T-cell (primary cell): Measurements from ENCODE around the gene MDH1. TPM values are rescaled to one million over a fixed set of nuclear protein-coding genes. Genes with fewer than 3 reads are reported as not detected.

Experiments
- ATAC-seq, 4 experiments: fragments of 200-7000 bp in 3 of 4; fragments of 150-1000 bp in 1 of 4; cut with Tn5 transposase; replicated peaks in 1 of 4; 1 replicate in 3 of 4; 2 replicates in 1 of 4; pipeline ENCODE4 v1.10.0; 2021; ENCODE audit warnings: moderate library complexity in 3 of 4, mild to moderate bottlenecking in 2 of 4, moderate number of reproducible peaks in 1 of 4
- CTCF ChIA-PET, 2 donors: fragments of 300-600 bp; sonication (Branson Sonifier 250); formaldehyde crosslinking; loops; one replicate each; lab custom pipeline; 2022; ENCODE audit warnings: antibody characterized with exemption in 2 of 2; lab: Charles Lee
- POLR2A ChIA-PET, 2 donors: fragments of 300-600 bp; sonication (Branson Sonifier 250); formaldehyde crosslinking; loops; one replicate each; lab custom pipeline; 2022; ENCODE audit warnings: antibody characterized with exemption in 2 of 2; lab: Charles Lee
- DNase-seq, 35 experiments: peaks; one replicate each; pipeline versions ENCODE4 v3.0.0 to v3.0.0-alpha.2; 2013 to 2023
- H3K27ac ChIP-seq: one replicate; pipeline ENCODE4 v1.5.1; 2013; ENCODE audit warnings: low read length
- H3K27me3 ChIP-seq, 2 experiments: replicated peaks in 1 of 2; 1 replicate in 1 of 2; 2 replicates in 1 of 2; pipeline versions ENCODE4 v1.6.1 to v1.7.0; 2013; ENCODE audit warnings: low read length in 1 of 2, mixed read lengths in 1 of 2; ENCODE audit not compliant: control insufficient read depth in 2 of 2, insufficient read depth in 2 of 2; ENCODE audit errors: extremely low read depth in 1 of 2
- H3K36me3 ChIP-seq, 2 donors: 1 replicate in 1 of 2; 2 replicates in 1 of 2; pipeline versions ENCODE4 v1.6.1 to v1.7.0; 2013; ENCODE audit warnings: low read length in 1 of 2; ENCODE audit not compliant: control insufficient read depth in 2 of 2, insufficient read depth in 1 of 2; ENCODE audit errors: extremely low read depth in 1 of 2
- H3K4me1 ChIP-seq, 2 experiments: 1 replicate in 1 of 2; 2 replicates in 1 of 2; pipeline versions ENCODE4 v1.6.1 to v1.7.0; 2013; ENCODE audit warnings: low read length in 2 of 2, mixed read lengths in 1 of 2; ENCODE audit not compliant: insufficient read depth in 2 of 2, control insufficient read depth in 1 of 2; ENCODE audit errors: extremely low read depth in 1 of 2
- H3K4me3 ChIP-seq, 2 donors: 1 replicate in 1 of 2; 2 replicates in 1 of 2; pipeline versions ENCODE4 v1.5.1 to v1.7.0; 2013; ENCODE audit warnings: mild to moderate bottlenecking in 2 of 2, low read length in 1 of 2, moderate library complexity in 1 of 2; ENCODE audit not compliant: control insufficient read depth in 1 of 2; ENCODE audit errors: extremely low read depth in 1 of 2
- H3K9me3 ChIP-seq: 2 replicates; pipeline ENCODE4 v1.7.0; 2013
- H3K27ac Mint-ChIP-seq, 2 donors: one replicate each; pipeline ENCODE4 v1.8.0; 2020 to 2021; ENCODE audit warnings: mild to moderate bottlenecking in 2 of 2, mixed read lengths in 2 of 2
- H3K27me3 Mint-ChIP-seq, 2 donors: one replicate each; pipeline ENCODE4 v1.8.0; 2021 to 2022; ENCODE audit warnings: mixed read lengths in 2 of 2
- H3K36me3 Mint-ChIP-seq: one replicate; pipeline ENCODE4 v1.8.0; 2021; ENCODE audit warnings: mixed read lengths
- H3K4me1 Mint-ChIP-seq, 3 donors: one replicate each; pipeline ENCODE4 v1.8.0; 2020 to 2022; ENCODE audit warnings: mixed read lengths in 3 of 3, mild to moderate bottlenecking in 1 of 3
- H3K4me3 Mint-ChIP-seq, 3 donors: one replicate each; pipeline ENCODE4 v1.8.0; 2020 to 2022; ENCODE audit warnings: mild to moderate bottlenecking in 3 of 3, mixed read lengths in 3 of 3, moderate library complexity in 3 of 3
- H3K9me3 Mint-ChIP-seq, 3 donors: one replicate each; pipeline ENCODE4 v1.8.0; 2020 to 2022; ENCODE audit warnings: mixed read lengths in 3 of 3
- WGBS: methylation state at CpG from one replicate; pipeline ENCODE4 v1.1.5; 2013; ENCODE audit warnings: missing lambda C conversion rate; ENCODE audit not compliant: insufficient coverage; 5-methylcytosine and 5-hydroxymethylcytosine counted together
- total RNA-seq, 35 experiments: library from RNA in 6 of 35; stranded (reverse) in 6 of 35; fragments of 120-200 nt in 1 of 35; gene quantifications; one replicate each; pipeline versions ENCODE4 v1.2.1 to v1.2.4 and lab custom pipeline; 2013 to 2026

Gene MDH1
- total RNA-seq, 5 donors from 2014 or later (not counting 1 experiment from before 2014, with no cell fraction given): 78.9 to 96.3 (median 87.3) TPM

GRCh38 chr2:63651861-63652651, 63.3 kb downstream of the MDH1 start:
- ChIA-PET CTCF (interaction anchor here in 1 of 2 donors (0.6 kb wide), 1 partner anchor 79 kb away, joined by 3 read pairs; no protein-coding TSS in a partner anchor), POLR2A (no interaction called here)
- WGBS: no CpG with 5 or more reads among the region's 4 CpGs
- no peak overlapping the region for H3K27ac Mint-ChIP-seq
- no peaks in the 10 kb centered on the region for H3K9me3 ChIP-seq
- H3K4me3 ChIP-seq: no peak overlapping the region
- H3K4me1 Mint-ChIP-seq: no peaks in the 10 kb centered on the region
- no peaks in the 10 kb centered on the region for H3K36me3 ChIP-seq
- H3K27me3 Mint-ChIP-seq: peaks cover 6 to 9% of the 10 kb centered on the region in 2 donors
- DNase-seq (no peak), ATAC-seq (no peak)
- no peaks in the 10 kb centered on the region for H3K36me3 Mint-ChIP-seq
- no peaks in the 10 kb centered on the region for H3K9me3 Mint-ChIP-seq
- no peaks in the 10 kb centered on the region for H3K4me1 ChIP-seq
- no peak overlapping the region for H3K4me3 Mint-ChIP-seq
- no peak overlapping the region for H3K27ac ChIP-seq
- peaks cover 0 to 3% of the 10 kb centered on the region in 2 experiments for H3K27me3 ChIP-seq

DNA sequence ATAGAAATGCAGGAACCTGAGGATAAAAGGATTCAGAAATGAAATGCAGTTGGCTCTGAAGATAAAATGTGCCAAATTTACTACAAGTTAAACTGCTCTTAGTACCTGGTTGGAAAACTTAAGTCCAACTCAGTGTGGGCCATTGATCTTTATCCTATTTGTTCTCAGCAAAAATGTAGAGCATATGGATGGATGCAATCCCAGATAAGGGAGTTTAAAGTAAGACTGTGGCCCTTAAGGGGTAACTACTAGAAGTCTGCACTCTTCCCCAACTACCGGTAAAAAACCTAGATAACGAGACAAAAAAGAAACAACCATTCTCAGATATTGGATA, 63.9 kb downstream of the MDH1 start:
- Mint-ChIP-seq H3K27me3 (peaks cover 6 to 9% of the 10 kb centered on the region in 2 donors), H3K27ac (no peak overlapping the region), H3K36me3 (no peaks in the 10 kb centered on the region), H3K4me1 (no peaks in the 10 kb centered on the region), H3K9me3 (no peaks in the 10 kb centered on the region), H3K4me3 (no peak overlapping the region)
- ChIA-PET CTCF (no interaction called here), POLR2A (no interaction called here)
- no peaks in the 10 kb centered on the region for H3K9me3 ChIP-seq
- H3K4me1 ChIP-seq: no peaks in the 10 kb centered on the region
- no peak overlapping the region for H3K27ac ChIP-seq
- WGBS: no CpG with 5 or more reads among the region's 2 CpGs
- no peak overlapping the region for H3K4me3 ChIP-seq
- no peaks in the 10 kb centered on the region for H3K36me3 ChIP-seq
- peaks cover 0 to 3% of the 10 kb centered on the region in 2 experiments for H3K27me3 ChIP-seq
- no peak for ATAC-seq
- no peak for DNase-seq

DNA sequence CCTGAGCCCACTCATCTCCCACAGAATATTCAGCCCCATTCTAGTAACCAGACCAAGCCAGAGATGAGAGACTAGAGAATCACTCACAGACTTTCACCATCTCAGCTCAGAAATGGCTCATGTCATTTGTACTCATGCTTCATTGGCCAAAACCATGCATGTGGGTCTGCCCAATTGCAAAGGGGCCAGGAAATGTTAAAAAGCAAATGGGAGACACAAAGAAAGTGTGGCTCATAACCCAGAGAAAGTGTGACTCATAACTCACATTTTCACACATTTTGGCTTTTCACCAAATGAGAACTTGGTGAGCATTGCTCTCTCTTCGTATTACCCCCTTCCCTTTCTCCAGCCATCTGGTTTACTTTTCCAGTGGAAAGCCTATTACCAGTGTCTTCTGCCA, 66.2 kb downstream of the MDH1 start:
- ATAC-seq: no peak
- Mint-ChIP-seq H3K27ac (no peak overlapping the region), H3K9me3 (no peaks in the 10 kb centered on the region), H3K27me3 (peaks cover 0 to 6% of the 10 kb centered on the region in 2 donors), H3K4me1 (no peaks in the 10 kb centered on the region), H3K36me3 (no peaks in the 10 kb centered on the region), H3K4me3 (no peak overlapping the region)
- Histone ChIP-seq H3K4me3 (no peak overlapping the region), H3K4me1 (no peaks in the 10 kb centered on the region), H3K36me3 (no peaks in the 10 kb centered on the region), H3K9me3 (no peaks in the 10 kb centered on the region), H3K27ac (no peak overlapping the region), H3K27me3 (peaks cover 0 to 3% of the 10 kb centered on the region in 2 experiments)
- DNase-seq: no peak
- no CpG with 5 or more reads among the region's 1 CpG for WGBS
- POLR2A ChIA-PET: no interaction called here
- CTCF ChIA-PET: no interaction called here

Other genes with a start within 250 kb of the MDH1 start
- gene WDPCP, start 486 bp upstream of the MDH1 start, total RNA-seq: 10 to 100 TPM in 3 of 5 donors, 1 to 10 TPM in 2; 8.5 to 19.0 (median 11.5) TPM